Neural cell (in vitro differentiated cells): ENCODE measurements around the gene EPB41L2.

ENCODE experiments used
- EZH2 ChIP-seq: fragments of 200-600, 300-800 bp; shearing (Covaris generic), sonication (generic); IDR thresholded peaks from 2 replicates; pipeline ENCODE4 v1.6.1; 2014; ENCODE audit warnings: antibody characterized with exemption, low read length, borderline replicate concordance, mild to moderate bottlenecking; ENCODE audit not compliant: insufficient read depth, poor library complexity, severe bottlenecking
- POLR2AphosphoS5 ChIP-seq: IDR thresholded peaks from 2 replicates; pipeline ENCODE4 v1.6.1; 2012
- TF ChIP-seq, protein P1 (sequence below): fragments of 450-650 bp; IDR thresholded peaks from 2 replicates; pipeline ENCODE4 v1.5.1; 2014; ENCODE audit warnings: antibody characterized with exemption, mild to moderate bottlenecking, moderate library complexity; ENCODE audit not compliant: poor library complexity, severe bottlenecking

DNA sequence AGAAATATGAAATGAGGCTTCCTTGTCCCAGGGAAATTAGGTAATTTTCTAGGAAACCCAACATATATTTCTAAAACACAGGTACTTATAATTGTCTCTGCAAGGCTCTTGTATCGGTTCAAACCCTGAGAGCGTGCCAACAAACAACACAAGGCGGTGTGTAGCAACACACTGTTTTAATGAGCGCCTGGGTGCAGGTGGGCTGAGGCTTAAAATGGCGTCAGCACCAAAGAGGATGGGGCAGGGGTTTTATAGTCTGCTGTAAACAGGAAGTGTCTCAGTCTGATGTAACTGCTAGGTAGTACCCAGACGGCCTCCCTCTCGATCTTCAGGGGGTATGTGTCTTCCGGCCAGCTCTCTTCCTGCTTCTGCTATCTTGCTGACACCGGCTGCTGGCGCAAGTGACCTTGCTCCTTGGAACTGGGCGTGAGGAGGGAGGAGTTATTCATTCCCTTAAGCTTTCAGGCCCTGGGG lies 69.7 kb downstream of the EPB41L2 start:
- TF ChIP-seq, protein P1, sequence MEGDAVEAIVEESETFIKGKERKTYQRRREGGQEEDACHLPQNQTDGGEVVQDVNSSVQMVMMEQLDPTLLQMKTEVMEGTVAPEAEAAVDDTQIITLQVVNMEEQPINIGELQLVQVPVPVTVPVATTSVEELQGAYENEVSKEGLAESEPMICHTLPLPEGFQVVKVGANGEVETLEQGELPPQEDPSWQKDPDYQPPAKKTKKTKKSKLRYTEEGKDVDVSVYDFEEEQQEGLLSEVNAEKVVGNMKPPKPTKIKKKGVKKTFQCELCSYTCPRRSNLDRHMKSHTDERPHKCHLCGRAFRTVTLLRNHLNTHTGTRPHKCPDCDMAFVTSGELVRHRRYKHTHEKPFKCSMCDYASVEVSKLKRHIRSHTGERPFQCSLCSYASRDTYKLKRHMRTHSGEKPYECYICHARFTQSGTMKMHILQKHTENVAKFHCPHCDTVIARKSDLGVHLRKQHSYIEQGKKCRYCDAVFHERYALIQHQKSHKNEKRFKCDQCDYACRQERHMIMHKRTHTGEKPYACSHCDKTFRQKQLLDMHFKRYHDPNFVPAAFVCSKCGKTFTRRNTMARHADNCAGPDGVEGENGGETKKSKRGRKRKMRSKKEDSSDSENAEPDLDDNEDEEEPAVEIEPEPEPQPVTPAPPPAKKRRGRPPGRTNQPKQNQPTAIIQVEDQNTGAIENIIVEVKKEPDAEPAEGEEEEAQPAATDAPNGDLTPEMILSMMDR: no peak
- no peak for TF ChIP-seq EZH2
- no peak for TF ChIP-seq POLR2AphosphoS5
